IPS DF 4.7 (cell line): ENCODE measurements around the gene PCDHGA6.

ENCODE experiments used
- DNase-seq: peaks from one replicate; pipeline ENCODE4 v3.0.0-alpha.2; 2013; ENCODE audit warnings: low spot score; ENCODE audit errors: extremely low read depth

PCDHGA6 gene

DNA sequence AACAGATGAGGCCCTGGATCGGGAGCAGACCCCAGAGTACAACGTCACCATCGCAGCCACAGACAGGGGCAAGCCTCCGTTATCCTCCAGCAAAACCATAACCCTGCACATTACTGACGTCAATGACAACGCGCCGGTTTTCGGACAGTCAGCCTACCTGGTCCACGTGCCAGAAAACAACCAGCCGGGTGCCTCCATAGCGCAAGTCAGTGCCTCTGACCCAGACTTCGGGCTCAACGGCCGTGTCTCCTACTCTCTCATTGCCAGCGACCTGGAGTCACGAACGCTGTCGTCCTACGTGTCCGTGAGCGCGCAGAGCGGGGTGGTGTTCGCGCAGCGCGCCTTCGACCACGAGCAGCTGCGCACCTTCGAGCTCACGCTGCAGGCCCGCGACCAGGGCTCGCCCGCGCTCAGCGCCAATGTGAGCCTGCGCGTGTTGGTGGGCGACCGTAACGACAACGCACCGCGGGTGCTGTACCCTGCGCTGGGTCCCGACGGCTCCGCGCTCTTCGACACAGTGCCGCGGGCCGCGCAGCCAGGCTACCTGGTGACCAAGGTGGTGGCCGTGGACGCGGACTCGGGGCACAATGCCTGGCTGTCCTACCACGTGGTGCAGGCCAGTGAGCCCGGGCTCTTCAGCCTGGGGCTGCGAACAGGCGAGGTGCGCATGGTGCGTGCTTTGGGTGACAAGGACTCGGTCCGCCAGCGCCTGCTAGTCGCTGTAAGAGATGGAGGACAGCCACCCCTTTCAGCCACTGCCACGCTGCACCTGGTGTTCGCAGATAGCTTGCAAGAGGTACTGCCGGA, 45.6 kb downstream of the PCDHGA6 start:
- DNase-seq: no peak

GRCh38 chr5:141420855-141421488, 47.3 kb downstream of the PCDHGA6 start, which contains the start of gene PCDHGA11:
Gene PCDHGA11 (plus strand): TSS chr5:141421051. CDS start chr5:141421228, 177 bp downstream.
- no peak for DNase-seq

GRCh38 chr5:141421489-141421855, 47.8 kb downstream of the PCDHGA6 start:
- no peak for DNase-seq

GRCh38 chr5:141422742-141423291, 49.1 kb downstream of the PCDHGA6 start:
- DNase-seq: no peak

GRCh38 chr5:141427783-141428426, 54.2 kb downstream of the PCDHGA6 start:
- DNase-seq: no peak
